Effector memory CD4-positive, alpha-beta T cell (primary cell): Measurements from ENCODE around the gene CSNK1E.

ENCODE experiments used
- DNase-seq, 3 donors: peaks; one replicate each; pipeline ENCODE4 v3.0.0-alpha.2; 2020
- H3K27ac ChIP-seq: 2 replicates; pipeline ENCODE4 v1.7.0; 2013; ENCODE audit warnings: mild to moderate bottlenecking, low read length, moderate library complexity; ENCODE audit not compliant: insufficient read depth, poor library complexity, severe bottlenecking
- H3K27me3 ChIP-seq: replicated peaks from 2 replicates; pipeline ENCODE4 v1.7.0; 2013; ENCODE audit warnings: mild to moderate bottlenecking, low read length; ENCODE audit not compliant: insufficient read depth, control insufficient read depth, poor library complexity, severe bottlenecking
- H3K36me3 ChIP-seq: 2 replicates; pipeline ENCODE4 v1.7.0; 2013; ENCODE audit warnings: mild to moderate bottlenecking, low read length, moderate library complexity; ENCODE audit not compliant: control insufficient read depth, insufficient read depth
- H3K4me1 ChIP-seq: 2 replicates; pipeline ENCODE4 v1.7.0; 2013; ENCODE audit warnings: low read length, mild to moderate bottlenecking; ENCODE audit not compliant: control insufficient read depth, insufficient read depth, poor library complexity, severe bottlenecking
- H3K4me3 ChIP-seq: 2 replicates; pipeline ENCODE4 v1.7.0; 2013; ENCODE audit warnings: low read length, low read depth, mild to moderate bottlenecking; ENCODE audit not compliant: insufficient read depth, poor library complexity, severe bottlenecking
- H3K9me3 ChIP-seq: 2 replicates; pipeline ENCODE4 v1.7.0; 2013; ENCODE audit warnings: mild to moderate bottlenecking, low read length, moderate library complexity; ENCODE audit not compliant: control insufficient read depth

CSNK1E gene

DNA sequence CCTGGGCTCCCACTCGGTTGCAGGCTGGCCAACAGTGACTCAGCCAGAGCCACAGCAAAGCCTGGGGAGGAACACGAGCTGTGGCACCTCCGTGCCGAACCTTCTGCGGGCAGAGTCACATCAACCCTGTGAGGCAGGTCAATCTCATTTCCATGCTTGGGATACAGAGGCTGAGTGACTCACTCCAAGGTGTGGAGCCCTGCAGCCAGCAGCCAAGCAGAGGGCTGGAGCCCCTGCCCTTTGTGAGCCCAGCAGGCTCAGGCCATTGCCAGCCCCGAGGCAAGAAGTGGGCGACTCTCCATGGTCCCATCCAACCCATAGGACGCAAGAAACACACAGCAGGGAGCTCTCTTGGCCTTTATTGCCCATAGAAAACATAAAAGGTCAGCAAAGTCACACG lies 21.4 kb downstream of the CSNK1E start:
- H3K27me3 ChIP-seq = no peaks in the 10 kb centered on the region
- H3K4me3 ChIP-seq = no peak overlapping the region
- H3K4me1 ChIP-seq = no peaks in the 10 kb centered on the region
- no peak for DNase-seq
- H3K36me3 ChIP-seq = peaks cover 62% of the 10 kb centered on the region
- H3K27ac ChIP-seq = no peak overlapping the region
- H3K9me3 ChIP-seq = no peaks in the 10 kb centered on the region

DNA sequence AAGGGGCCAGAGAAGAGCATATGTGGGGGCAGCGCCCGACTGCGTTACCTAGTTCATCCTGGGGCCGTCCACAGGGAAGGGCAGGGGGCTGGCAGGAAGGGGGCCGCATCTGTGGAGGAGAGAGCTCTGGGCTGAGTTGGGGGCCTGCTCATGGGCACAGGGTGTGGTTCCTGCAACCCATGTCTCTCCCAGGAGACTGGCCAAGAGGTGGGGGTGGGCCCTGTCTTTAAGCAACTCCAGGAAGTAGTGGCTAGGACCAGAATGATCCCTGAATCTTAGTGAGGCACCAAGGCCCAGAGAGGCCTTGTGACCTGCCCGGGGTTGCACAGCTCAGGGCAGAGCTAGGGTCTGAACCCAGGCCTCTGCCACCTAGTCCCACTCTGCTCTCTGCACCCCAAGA lies 21.9 kb downstream of the CSNK1E start:
- no peaks in the 10 kb centered on the region for H3K4me1 ChIP-seq
- H3K36me3 ChIP-seq = peaks cover 57% of the 10 kb centered on the region
- H3K4me3 ChIP-seq = no peak overlapping the region
- no peak overlapping the region for H3K27ac ChIP-seq
- no peaks in the 10 kb centered on the region for H3K27me3 ChIP-seq
- H3K9me3 ChIP-seq = no peaks in the 10 kb centered on the region
- DNase-seq = no peak

DNA sequence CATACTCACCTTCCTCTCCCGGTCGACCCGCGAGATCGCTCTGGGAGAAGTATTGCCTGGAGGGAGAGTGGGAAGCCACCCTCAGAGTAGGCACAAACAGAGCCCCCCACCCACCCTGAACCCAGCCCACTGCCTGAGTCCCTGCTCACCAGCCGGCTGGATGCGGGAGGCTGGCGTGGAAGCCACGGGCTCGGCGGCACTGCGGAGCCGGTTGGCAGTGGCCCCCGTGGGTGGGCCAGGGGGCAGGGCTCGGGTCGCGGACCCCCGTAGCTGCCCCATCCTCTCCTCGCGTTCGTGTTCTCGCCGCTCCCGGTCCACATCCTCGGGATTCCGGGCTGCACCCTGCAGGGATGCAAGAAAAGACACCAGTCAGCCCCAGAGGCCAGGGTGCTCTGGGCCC lies 23.0 kb downstream of the CSNK1E start:
- H3K36me3 ChIP-seq = peaks cover 46% of the 10 kb centered on the region
- no peak overlapping the region for H3K4me3 ChIP-seq
- no peak for DNase-seq
- H3K4me1 ChIP-seq = no peaks in the 10 kb centered on the region
- H3K27ac ChIP-seq = no peak overlapping the region
- no peaks in the 10 kb centered on the region for H3K9me3 ChIP-seq
- H3K27me3 ChIP-seq = no peaks in the 10 kb centered on the region

DNA sequence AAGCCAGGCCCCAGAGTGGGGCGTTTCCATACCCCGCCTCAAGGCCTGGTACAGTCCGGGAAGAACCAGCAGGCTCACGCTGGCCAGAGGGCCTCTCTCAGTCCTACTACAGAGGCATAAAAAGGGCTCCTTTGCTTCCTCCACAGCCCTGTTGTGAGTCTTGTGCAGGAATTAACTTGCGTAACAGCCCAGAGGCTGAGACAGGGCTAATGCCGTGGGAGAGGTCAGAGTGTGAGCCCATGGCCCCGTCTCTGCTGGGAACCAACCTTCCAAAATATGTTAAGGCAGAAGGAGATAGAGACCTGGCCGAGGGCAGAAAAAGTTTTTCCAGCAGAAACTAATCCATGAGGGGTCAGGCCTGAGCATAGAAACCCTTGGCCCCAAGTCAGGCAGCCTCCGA lies 24.5 kb downstream of the CSNK1E start:
- H3K4me1 ChIP-seq = no peaks in the 10 kb centered on the region
- peaks cover 33% of the 10 kb centered on the region for H3K36me3 ChIP-seq
- no peak for DNase-seq

DNA sequence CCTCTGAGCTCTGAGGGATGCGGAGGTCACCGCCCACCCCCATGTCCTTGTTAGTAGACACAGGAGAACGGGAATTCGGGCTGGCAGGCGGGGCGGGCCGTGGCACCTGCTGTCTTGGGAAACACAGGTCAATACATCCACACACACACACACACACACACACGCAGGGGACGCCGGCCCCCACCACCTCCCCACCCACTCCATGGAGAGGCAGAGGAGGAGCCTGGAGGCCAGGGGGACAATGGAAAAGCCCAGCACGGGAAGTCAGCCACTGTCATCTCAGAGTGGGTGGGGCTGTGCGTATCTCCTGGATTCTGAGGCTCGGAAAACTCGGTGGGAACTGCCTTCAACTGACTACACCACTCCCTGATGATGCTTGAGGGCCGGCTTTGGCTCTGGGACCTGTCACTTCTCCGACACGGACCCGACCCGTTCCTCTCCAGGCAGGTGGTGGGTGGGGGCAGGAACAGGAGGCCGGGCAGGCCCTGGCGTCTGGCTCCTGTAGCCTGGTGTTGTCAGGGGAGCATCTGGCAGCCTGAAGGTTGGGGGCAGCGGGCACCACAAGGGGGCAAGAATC lies 25.9 kb downstream of the CSNK1E start:
- H3K4me3 ChIP-seq = no peak overlapping the region
- no peaks in the 10 kb centered on the region for H3K4me1 ChIP-seq
- no peaks in the 10 kb centered on the region for H3K9me3 ChIP-seq
- H3K36me3 ChIP-seq = peaks cover 21% of the 10 kb centered on the region
- DNase-seq = no peak
- no peak overlapping the region for H3K27ac ChIP-seq
- H3K27me3 ChIP-seq = no peaks in the 10 kb centered on the region

More for the DNA sequence above, 24.5 kb downstream of the CSNK1E start:
- H3K9me3 ChIP-seq = no peaks in the 10 kb centered on the region
- H3K27ac ChIP-seq = no peak overlapping the region
- H3K27me3 ChIP-seq = no peaks in the 10 kb centered on the region
- H3K4me3 ChIP-seq = no peak overlapping the region

DNA sequence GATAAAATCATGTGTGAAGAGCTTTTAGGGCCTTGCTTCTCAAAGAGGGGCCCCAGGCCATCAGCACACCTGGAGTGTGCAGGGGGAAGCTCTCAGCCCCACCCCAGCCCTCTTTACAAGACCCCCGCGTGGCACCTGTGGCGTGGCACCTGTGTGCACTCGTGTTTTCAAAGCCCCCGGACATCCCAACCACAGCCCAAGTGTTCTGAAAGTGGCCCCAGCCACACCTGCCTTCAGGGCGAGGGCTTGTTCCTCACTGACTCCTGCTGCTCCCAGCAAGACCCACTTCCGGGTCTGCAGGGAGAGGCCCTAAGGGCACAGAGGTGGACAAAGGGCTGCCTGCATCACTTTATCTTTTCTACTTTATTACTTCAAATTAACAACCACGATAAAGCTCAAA lies 26.9 kb downstream of the CSNK1E start:
- Histone ChIP-seq H3K27me3 (no peaks in the 10 kb centered on the region), H3K4me1 (no peaks in the 10 kb centered on the region), H3K27ac (no peak overlapping the region), H3K9me3 (no peaks in the 10 kb centered on the region), H3K4me3 (no peak overlapping the region), H3K36me3 (peaks cover 15% of the 10 kb centered on the region)
- DNase-seq = no peak

DNA sequence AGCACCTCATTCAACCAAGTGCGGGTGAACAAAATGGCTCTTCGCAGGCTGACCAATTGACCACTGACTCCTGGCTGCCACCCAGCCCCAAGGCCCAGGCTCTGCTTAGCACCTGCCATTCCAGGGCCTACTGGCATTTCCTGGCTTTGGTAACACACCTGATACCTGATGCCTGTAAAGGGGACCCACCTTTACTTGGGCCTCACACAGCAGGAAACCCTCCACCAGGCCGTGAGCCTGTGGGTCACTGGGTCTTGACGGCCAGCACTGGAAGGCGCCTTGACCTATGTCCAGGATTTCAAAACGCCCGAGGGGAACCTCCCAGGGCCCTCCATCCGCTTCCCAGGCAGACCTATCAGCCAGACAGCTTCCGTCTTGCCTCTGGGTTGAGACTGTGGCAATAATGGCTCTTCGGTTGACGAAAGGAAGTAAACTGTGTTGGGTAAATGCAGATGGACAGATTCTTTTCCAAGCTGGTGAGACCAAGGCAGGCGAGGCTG lies 27.6 kb downstream of the CSNK1E start:
- Histone ChIP-seq H3K9me3 (no peaks in the 10 kb centered on the region), H3K4me3 (no peak overlapping the region), H3K27me3 (no peaks in the 10 kb centered on the region), H3K27ac (no peak overlapping the region), H3K36me3 (peaks cover 15% of the 10 kb centered on the region), H3K4me1 (no peaks in the 10 kb centered on the region)
- no peak for DNase-seq

DNA sequence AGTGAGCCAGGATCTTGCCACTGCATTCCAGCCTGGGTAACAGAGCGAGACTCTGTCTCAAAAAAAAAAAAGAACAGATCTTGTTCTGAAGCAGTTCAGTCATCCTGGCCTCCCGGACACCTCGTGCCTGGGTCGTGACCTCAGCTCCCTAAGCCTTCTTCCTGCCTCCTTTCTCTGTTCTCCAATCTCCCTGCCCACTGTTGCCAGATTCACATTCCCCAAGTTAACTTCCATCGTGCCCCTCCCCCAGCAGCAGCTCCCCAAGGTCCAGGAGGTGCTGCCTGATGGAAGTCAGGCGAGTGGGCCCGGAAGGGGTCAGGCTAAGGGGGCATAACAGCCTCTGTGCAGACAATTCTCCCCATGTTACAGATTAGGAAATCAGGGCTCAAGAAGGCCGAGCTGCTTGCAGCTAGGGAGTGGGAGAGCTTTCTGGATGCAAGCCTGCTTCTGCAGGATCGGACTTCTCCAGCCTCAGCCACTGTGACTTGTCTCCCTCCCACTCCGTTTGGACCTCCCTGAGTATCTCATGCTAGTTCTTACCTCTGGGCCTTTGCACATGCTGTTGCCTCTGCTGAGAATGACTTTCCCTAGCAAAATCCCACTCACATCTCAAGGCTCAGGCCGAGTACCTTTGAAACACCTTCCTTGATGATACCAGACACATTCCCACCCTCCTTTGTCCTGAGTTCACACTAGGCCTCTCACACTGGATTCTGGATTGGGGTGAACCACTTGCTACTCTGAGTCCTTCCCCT lies 30.1 kb downstream of the CSNK1E start:
- no peak for DNase-seq
- no peak overlapping the region for H3K4me3 ChIP-seq
- no peaks in the 10 kb centered on the region for H3K4me1 ChIP-seq
- H3K36me3 ChIP-seq = no peaks in the 10 kb centered on the region
- H3K27ac ChIP-seq = no peak overlapping the region
- H3K27me3 ChIP-seq = no peaks in the 10 kb centered on the region
- H3K9me3 ChIP-seq = no peaks in the 10 kb centered on the region

DNA sequence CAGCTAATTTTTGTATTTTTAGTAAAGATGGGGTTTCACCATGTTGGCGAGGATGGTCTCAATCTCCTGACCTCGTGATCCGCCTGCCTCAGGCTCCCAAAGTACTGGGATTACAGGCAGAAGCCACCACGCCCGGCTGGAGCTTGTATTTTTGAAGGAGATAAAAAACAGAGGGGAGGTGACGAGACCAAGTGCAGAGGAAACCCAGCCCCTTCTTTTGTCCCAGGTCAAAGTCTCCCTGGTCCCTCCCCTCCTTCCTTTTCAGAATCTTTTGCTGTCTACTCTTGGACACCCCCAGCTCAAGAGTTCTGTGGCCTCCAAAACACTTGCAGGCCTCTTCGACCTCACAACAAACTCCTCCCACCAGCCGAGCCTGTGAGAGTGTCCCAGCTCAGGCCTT lies 32.2 kb downstream of the CSNK1E start:
- no peak for DNase-seq
- Histone ChIP-seq H3K27ac (no peak overlapping the region), H3K4me3 (no peak overlapping the region), H3K9me3 (no peaks in the 10 kb centered on the region), H3K36me3 (no peaks in the 10 kb centered on the region), H3K4me1 (no peaks in the 10 kb centered on the region), H3K27me3 (no peaks in the 10 kb centered on the region)

DNA sequence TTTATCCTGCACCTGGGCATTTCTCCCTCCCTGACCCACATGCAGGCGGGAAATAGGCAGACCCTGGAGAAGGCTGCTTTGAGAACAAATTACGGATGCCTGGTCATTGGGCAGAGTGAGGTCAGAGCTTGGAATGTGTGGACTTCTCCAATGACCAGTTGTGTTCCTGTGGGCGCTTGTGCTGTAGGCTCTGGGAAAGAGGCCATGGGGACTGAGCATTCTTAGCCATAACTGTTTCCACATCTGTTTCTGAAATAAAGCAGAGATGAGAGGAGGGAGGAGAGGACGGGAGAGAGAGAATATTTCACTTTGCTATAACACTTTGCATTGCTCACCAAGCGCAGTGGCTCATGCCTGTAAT lies 33.2 kb downstream of the CSNK1E start:
- Histone ChIP-seq H3K27me3 (no peaks in the 10 kb centered on the region), H3K27ac (no peak overlapping the region), H3K4me1 (no peaks in the 10 kb centered on the region), H3K36me3 (no peaks in the 10 kb centered on the region), H3K4me3 (no peak overlapping the region), H3K9me3 (no peaks in the 10 kb centered on the region)
- no peak for DNase-seq
